ENCODE results near the gene IRX5.

DNA sequence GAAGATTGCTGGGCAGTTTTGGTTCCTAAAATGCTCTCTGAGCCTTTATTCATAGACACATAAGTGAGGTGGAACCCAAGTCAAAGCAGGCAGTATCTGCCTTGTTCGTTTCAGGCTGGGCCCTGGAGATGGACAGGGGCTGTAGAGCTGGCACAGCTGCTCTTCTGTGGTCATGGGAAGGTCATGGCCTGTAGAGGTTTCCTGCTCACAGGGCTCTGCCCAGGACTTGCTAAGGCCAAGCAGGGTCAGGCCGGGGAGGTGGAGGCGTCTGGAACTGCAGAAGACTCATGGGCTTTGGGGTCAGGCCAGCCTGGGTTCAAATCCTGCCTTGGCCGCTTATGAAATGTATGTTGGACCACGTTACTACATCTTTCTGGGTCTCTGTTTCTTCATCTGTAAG is 50.2 kb downstream of the IRX5 start:
- TF ChIP-seq CTCF (IDR thresholded peaks at IDR 0.05 in 4 of 5, conservative IDR thresholded peaks at IDR 0.05 in 1 of 5) (no peak), POLR2A (IDR thresholded peaks at IDR 0.05) (no peak)
